PFSK-1 (cell line): Measurements from ENCODE around the gene SEMA6D.

Experiments
- FOXP2 ChIP-seq: optimal IDR thresholded peaks from 2 replicates; pipeline ENCODE3; 2011; ENCODE audit warnings: borderline replicate concordance, control low read depth, inconsistent platforms; ENCODE audit not compliant: insufficient read depth; ENCODE audit errors: extremely low read length, extremely low read depth
- POLR2AphosphoS5 ChIP-seq: IDR thresholded peaks from 2 replicates; pipeline ENCODE4 v1.6.1; 2012; ENCODE audit warnings: low read depth, mild to moderate bottlenecking, control low read depth, low read length, moderate library complexity
- REST ChIP-seq, 2 experiments: IDR thresholded peaks; 2 replicates each; pipeline versions ENCODE4 v1.6.1 to v1.8.0; 2011 to 2012; ENCODE audit warnings: low read depth in 2 of 2, low read length in 2 of 2, control low read depth in 1 of 2, inconsistent platforms in 1 of 2, mild to moderate bottlenecking in 1 of 2, moderate library complexity in 1 of 2; ENCODE audit not compliant: insufficient read depth in 1 of 2
- SIN3A ChIP-seq: IDR thresholded peaks from 2 replicates; pipeline ENCODE4 v1.6.1; 2012; ENCODE audit warnings: mild to moderate bottlenecking, low read length, moderate library complexity, borderline replicate concordance; ENCODE audit not compliant: insufficient read depth
- TAF1 ChIP-seq: IDR thresholded peaks from 2 replicates; pipeline ENCODE4 v1.6.1; 2012; ENCODE audit warnings: low read length, control low read depth, borderline replicate concordance; ENCODE audit not compliant: insufficient read depth

SEMA6D gene

GRCh38 chr15:47674586-47675232, 42.6 kb upstream of the SEMA6D start:
- no peak for TF ChIP-seq FOXP2
- no peak for TF ChIP-seq SIN3A
- no peak for TF ChIP-seq POLR2AphosphoS5
- TF ChIP-seq REST (IDR thresholded peaks at IDR 0.05; ENCODE audit: insufficient read depth in 1 of 2, low read depth in 2 of 2, low read length in 2 of 2), result no peak
- TF ChIP-seq TAF1, result no peak

- TF ChIP-seq SIN3A, result no peak
- TF ChIP-seq REST (IDR thresholded peaks at IDR 0.05; ENCODE audit: insufficient read depth in 1 of 2, low read depth in 2 of 2, low read length in 2 of 2), result no peak
- no peak for TF ChIP-seq TAF1
- no peak for TF ChIP-seq POLR2AphosphoS5
- no peak for TF ChIP-seq FOXP2
These were observed 41.6 kb upstream of the SEMA6D start for GRCh38 chr15:47675735-47676134.

GRCh38 chr15:47678040-47678439, 39.3 kb upstream of the SEMA6D start:
- TF ChIP-seq FOXP2, result no peak
- TF ChIP-seq SIN3A, result no peak
- no peak for TF ChIP-seq POLR2AphosphoS5
- no peak for TF ChIP-seq TAF1
- TF ChIP-seq REST (IDR thresholded peaks at IDR 0.05; ENCODE audit: insufficient read depth in 1 of 2, low read depth in 2 of 2, low read length in 2 of 2), result no peak

GRCh38 chr15:47682661-47683060, 34.6 kb upstream of the SEMA6D start:
- no peak for TF ChIP-seq TAF1
- TF ChIP-seq FOXP2, result no peak
- TF ChIP-seq REST (IDR thresholded peaks at IDR 0.05; ENCODE audit: insufficient read depth in 1 of 2, low read depth in 2 of 2, low read length in 2 of 2), result no peak
- no peak for TF ChIP-seq POLR2AphosphoS5
